Neural crest cell (in vitro differentiated cells): ENCODE measurements around the gene JAGN1. TPM values are rescaled to one million over a fixed set of nuclear protein-coding genes. Genes with fewer than 3 reads are reported as not detected.

Source experiments
- DNase-seq: peaks from one replicate; pipeline ENCODE4 v3.0.0; 2021; ENCODE audit warnings: low read depth, mixed read lengths, low spot score
- H3K27ac Mint-ChIP-seq: one replicate; pipeline ENCODE4 v1.8.0; 2021; ENCODE audit warnings: mild to moderate bottlenecking, mixed read lengths; ENCODE audit not compliant: unreplicated experiment
- H3K27me3 Mint-ChIP-seq: 2 replicates; pipeline ENCODE4 v1.8.0; 2021; ENCODE audit warnings: low read depth, mild to moderate bottlenecking, mixed read lengths
- H3K36me3 Mint-ChIP-seq: 2 replicates; pipeline ENCODE4 v1.8.0; 2021; ENCODE audit warnings: low read depth, mild to moderate bottlenecking, mixed read lengths
- H3K4me1 Mint-ChIP-seq: 2 replicates; pipeline ENCODE4 v1.8.0; 2021; ENCODE audit warnings: mixed read lengths
- H3K4me3 Mint-ChIP-seq: one replicate; pipeline ENCODE4 v1.8.0; 2021; ENCODE audit warnings: mild to moderate bottlenecking, mixed read lengths
- H3K9me3 Mint-ChIP-seq: 2 replicates; pipeline ENCODE4 v1.8.0; 2021; ENCODE audit warnings: mixed read lengths
- total RNA-seq: library from RNA; stranded (reverse); gene quantifications from 2 replicates; pipeline ENCODE4 v1.2.1, GENCODE V29; 2021
- TF ChIP-seq, protein P1 (sequence below): fragments of 200-600 bp; sonication (generic); conservative IDR thresholded peaks from 2 replicates; pipeline ENCODE4 v1.5.0; 2021; ENCODE audit warnings: antibody characterized with exemption, mild to moderate bottlenecking

JAGN1 gene
- total RNA-seq, 1 donor from 2014 or later: 41.1 TPM

DNA sequence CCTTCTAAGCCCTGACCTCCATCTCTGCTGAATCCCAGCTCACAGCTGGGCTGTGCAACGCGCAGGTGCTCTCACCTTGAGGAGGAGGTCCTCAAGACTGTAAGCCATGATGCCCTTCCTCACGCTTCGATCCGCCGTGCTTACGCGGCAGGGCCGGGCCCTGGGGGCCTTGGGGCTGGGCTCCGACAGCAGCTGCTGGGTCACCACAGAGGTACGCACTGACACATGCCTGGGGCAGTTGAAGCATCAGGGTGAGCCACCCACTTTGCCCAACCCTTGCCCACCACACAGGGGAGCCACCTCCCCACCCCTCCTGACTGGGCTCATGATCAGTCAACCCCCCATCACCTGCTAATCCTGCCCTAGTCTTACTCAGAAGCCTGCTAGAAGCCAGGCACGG, 13.4 kb upstream of the JAGN1 start:
- Mint-ChIP-seq H3K36me3 (no peaks in the 10 kb centered on the region), H3K27me3 (peaks cover 6% of the 10 kb centered on the region), H3K4me1 (peaks cover 6% of the 10 kb centered on the region), H3K9me3 (no peaks in the 10 kb centered on the region), H3K4me3 (no peak overlapping the region), H3K27ac (no peak overlapping the region)
- TF ChIP-seq, protein P1, sequence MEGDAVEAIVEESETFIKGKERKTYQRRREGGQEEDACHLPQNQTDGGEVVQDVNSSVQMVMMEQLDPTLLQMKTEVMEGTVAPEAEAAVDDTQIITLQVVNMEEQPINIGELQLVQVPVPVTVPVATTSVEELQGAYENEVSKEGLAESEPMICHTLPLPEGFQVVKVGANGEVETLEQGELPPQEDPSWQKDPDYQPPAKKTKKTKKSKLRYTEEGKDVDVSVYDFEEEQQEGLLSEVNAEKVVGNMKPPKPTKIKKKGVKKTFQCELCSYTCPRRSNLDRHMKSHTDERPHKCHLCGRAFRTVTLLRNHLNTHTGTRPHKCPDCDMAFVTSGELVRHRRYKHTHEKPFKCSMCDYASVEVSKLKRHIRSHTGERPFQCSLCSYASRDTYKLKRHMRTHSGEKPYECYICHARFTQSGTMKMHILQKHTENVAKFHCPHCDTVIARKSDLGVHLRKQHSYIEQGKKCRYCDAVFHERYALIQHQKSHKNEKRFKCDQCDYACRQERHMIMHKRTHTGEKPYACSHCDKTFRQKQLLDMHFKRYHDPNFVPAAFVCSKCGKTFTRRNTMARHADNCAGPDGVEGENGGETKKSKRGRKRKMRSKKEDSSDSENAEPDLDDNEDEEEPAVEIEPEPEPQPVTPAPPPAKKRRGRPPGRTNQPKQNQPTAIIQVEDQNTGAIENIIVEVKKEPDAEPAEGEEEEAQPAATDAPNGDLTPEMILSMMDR: no peak
- no peak for DNase-seq

DNA sequence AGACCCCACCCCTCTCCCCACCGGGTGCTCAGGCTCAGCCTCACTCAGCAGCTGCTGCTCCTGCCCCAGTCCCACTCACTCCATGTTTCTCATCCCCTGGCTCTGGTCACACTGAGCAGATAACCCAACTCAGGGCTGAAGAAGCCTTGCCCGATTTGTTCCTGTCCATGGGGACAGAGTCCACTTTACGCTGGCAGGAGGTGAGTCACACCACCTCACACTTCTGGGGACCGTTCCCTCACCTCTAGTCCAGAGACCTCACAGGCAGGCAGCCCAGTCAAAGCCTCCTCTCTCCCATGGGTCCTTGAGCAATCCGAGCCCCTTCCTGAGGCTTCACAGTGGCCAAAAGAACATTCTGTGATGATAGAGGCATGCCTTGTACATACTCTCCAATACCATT, 11.7 kb upstream of the JAGN1 start:
- no peak overlapping the region for H3K4me3 Mint-ChIP-seq
- peaks cover 6% of the 10 kb centered on the region for H3K4me1 Mint-ChIP-seq
- peak overlapping the region; percentile 69 for H3K27ac Mint-ChIP-seq
- H3K27me3 Mint-ChIP-seq: peaks cover 6% of the 10 kb centered on the region
- DNase-seq: no peak
- TF ChIP-seq, protein P1: no peak
- H3K36me3 Mint-ChIP-seq: no peaks in the 10 kb centered on the region
- H3K9me3 Mint-ChIP-seq: no peaks in the 10 kb centered on the region

DNA sequence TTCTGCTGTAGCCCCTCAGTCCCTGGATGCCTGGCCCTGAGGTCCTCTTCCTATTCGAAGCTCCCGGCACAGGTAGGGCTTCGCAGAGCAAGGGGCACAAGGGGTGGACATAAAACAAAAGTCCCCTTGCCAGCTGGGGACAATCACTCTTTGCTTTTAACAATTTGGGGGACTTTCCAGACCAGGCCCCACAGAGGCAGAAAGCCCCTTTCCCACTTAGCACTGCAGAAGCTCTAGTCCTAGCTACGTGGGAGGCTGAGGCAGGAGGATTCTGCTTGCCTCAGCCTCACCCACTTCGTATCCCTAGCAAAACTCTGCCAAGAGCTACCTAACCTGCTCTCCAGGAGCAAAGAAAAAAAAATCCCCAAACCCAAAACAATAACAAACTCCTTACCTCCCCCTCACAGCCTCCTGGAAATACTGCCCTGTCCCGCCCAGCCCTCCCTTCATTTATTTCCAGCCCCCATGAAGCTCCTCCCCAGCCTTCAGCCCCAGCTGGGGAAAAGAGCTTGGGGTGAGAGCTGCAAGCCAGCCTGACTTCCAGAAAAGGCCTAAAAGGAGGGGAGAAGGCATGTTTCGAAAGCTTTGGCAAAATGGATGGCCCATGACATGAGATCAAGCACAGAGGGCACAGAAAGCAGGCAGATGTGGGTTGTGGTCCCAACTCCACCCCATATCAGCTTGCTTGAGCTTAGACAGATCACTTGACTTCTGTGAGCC, 10.4 kb upstream of the JAGN1 start, which contains the start of gene CIDEC:
TSS of gene CIDEC (minus strand) at position 424 of the 720 bp plus-strand sequence. CDS start 1,767 bp downstream, outside the sequence.
- Mint-ChIP-seq H3K27ac (no peak within 1 kb of the TSS), H3K27me3 (peaks cover 6% of the 10 kb centered on the region), H3K4me3 (no peak within 1 kb of the TSS), H3K36me3 (no peaks in the 10 kb centered on the region), H3K9me3 (no peaks in the 10 kb centered on the region), H3K4me1 (peaks cover 6% of the 10 kb centered on the region)
- TF ChIP-seq, protein P1: no peak
- DNase-seq: no peak

DNA sequence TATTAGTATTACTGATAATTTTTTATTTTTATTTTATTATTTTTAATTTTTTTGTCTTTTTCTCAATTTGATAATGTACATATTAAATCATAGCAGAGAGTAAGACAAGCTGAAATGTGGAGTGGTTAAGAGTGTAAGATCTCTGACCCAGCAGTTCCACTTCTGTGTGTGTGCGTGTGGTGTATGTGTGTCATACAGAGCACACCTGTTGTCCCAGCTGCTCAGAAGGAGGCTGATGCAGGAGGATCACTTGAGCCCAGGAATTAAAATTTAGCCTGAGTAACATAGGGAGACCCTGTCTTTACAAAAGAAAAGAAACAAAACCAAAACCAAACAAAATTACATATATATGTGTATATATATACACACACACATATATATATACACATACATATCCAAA, 9.0 kb upstream of the JAGN1 start:
- H3K4me3 Mint-ChIP-seq: no peak overlapping the region
- no peak overlapping the region for H3K27ac Mint-ChIP-seq
- H3K4me1 Mint-ChIP-seq: no peaks in the 10 kb centered on the region
- peaks cover 6% of the 10 kb centered on the region for H3K27me3 Mint-ChIP-seq
- DNase-seq: no peak
- no peaks in the 10 kb centered on the region for H3K9me3 Mint-ChIP-seq
- TF ChIP-seq, protein P1: no peak
- H3K36me3 Mint-ChIP-seq: no peaks in the 10 kb centered on the region

DNA sequence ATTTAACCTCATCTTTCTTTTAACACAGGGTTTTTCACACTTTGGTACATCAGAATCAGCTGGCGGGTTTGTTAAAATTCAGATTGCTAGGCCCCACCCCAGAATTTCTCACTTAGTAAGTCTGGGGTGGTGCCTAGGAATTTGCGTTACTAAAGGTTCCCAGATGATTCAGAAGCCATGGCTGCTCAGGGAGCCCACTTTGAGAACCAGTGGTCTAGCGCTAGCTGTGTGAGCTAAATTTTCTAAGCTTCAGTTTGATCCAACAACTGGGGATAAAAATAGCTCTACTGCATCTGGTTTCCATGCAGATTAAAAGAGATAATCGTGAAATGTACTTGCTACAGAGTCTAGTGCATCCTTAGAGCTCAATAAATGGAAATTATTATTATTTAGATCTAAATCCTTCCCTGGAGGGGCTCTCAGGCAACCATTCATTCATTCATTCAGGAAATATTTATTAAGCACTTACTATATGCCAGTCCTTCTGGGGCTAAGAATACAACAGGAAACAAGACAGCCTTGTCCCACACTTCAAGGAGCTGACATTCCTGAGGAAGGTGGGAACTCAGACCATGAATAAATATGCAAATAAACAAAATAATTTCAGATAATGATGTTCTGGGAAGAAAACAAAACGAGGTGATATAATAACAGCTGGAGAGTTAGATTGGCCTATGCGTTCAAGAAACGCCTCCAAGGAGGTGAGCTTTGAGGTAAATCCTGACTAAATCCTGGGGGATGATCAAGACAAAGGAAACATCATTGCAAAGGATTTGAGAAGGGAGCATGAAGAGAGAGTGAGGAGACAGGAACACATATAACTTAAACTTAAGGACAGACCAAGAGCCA, 6.5 kb upstream of the JAGN1 start:
- no peaks in the 10 kb centered on the region for H3K36me3 Mint-ChIP-seq
- no peak for DNase-seq
- TF ChIP-seq, protein P1: no peak
- H3K4me3 Mint-ChIP-seq: no peak overlapping the region
- H3K9me3 Mint-ChIP-seq: no peaks in the 10 kb centered on the region
- no peak overlapping the region for H3K27ac Mint-ChIP-seq
- H3K4me1 Mint-ChIP-seq: no peaks in the 10 kb centered on the region
- no peaks in the 10 kb centered on the region for H3K27me3 Mint-ChIP-seq
